Natural killer cell (primary cell): ENCODE results near the gene USP2. TPM values are rescaled to one million over a fixed set of nuclear protein-coding genes. Genes with fewer than 3 reads are reported as not detected.

ENCODE experiments used
- ATAC-seq, 3 donors: fragments of 150-1000 bp in 2 of 3; fragments of 200-7000 bp in 1 of 3; cut with Tn5 transposase; 1 replicate in 1 of 3; 2 replicates in 2 of 3; pipeline ENCODE4 v1.10.0; 2021; ENCODE audit warnings: mild to moderate bottlenecking in 2 of 3, moderate library complexity in 2 of 3
- DNase-seq, 2 donors: peaks; one replicate each; pipeline versions ENCODE4 v3.0.0 to v3.0.0-alpha.2; 2013 to 2021; ENCODE audit warnings: mixed read lengths in 1 of 2
- H3K27ac ChIP-seq: one replicate; pipeline ENCODE4 v1.5.1; 2013; ENCODE audit warnings: mild to moderate bottlenecking, low read length
- H3K27me3 ChIP-seq: one replicate; pipeline ENCODE4 v1.6.1; 2013; ENCODE audit warnings: low read length; ENCODE audit not compliant: control insufficient read depth, insufficient read depth
- H3K36me3 ChIP-seq: one replicate; pipeline ENCODE4 v1.6.1; 2013; ENCODE audit warnings: low read length; ENCODE audit not compliant: control insufficient read depth, insufficient read depth
- H3K4me1 ChIP-seq: one replicate; pipeline ENCODE4 v1.6.1; 2013; ENCODE audit warnings: low read length; ENCODE audit not compliant: control insufficient read depth, insufficient read depth
- H3K4me3 ChIP-seq: one replicate; pipeline ENCODE4 v1.5.1; 2013; ENCODE audit warnings: low read length
- H3K9me3 ChIP-seq: one replicate; pipeline ENCODE4 v1.6.1; 2013; ENCODE audit warnings: low read length; ENCODE audit not compliant: control insufficient read depth, insufficient read depth
- H3K27ac Mint-ChIP-seq, 2 donors: one replicate each; pipeline ENCODE4 v1.8.0; 2022; ENCODE audit warnings: mild to moderate bottlenecking in 2 of 2, mixed read lengths in 2 of 2, moderate library complexity in 1 of 2
- H3K27me3 Mint-ChIP-seq, 2 donors: one replicate each; pipeline ENCODE4 v1.8.0; 2022; ENCODE audit warnings: low read depth in 2 of 2, mixed read lengths in 2 of 2
- H3K36me3 Mint-ChIP-seq: one replicate; pipeline ENCODE4 v1.8.0; 2022; ENCODE audit warnings: mixed read lengths
- H3K4me1 Mint-ChIP-seq, 2 donors: one replicate each; pipeline ENCODE4 v1.8.0; 2022; ENCODE audit warnings: mixed read lengths in 2 of 2
- H3K4me3 Mint-ChIP-seq: one replicate; pipeline ENCODE4 v1.8.0; 2022; ENCODE audit warnings: mild to moderate bottlenecking, moderate library complexity, mixed read lengths
- H3K9me3 Mint-ChIP-seq, 2 donors: one replicate each; pipeline ENCODE4 v1.8.0; 2022; ENCODE audit warnings: mixed read lengths in 2 of 2
- CTCF ChIP-seq: fragments of 200-600 bp; IDR thresholded peaks from one replicate; pipeline ENCODE4 v1.8.0; 2022; ENCODE audit warnings: antibody characterized with exemption
- WGBS: methylation state at CpG from one replicate; pipeline ENCODE4 v1.1.7; 2013; ENCODE audit warnings: missing lambda C conversion rate; ENCODE audit not compliant: insufficient coverage; 5-methylcytosine and 5-hydroxymethylcytosine counted together
- intact Hi-C: fragments of 100-400 bp; cut with micrococcal nuclease; formaldehyde crosslinking; loops from one replicate; pipeline ENCODE4 v1.14.2; 2022
- total RNA-seq, 4 donors: library from RNA; stranded (reverse); fragments of 120-200 nt in 1 of 4; gene quantifications; one replicate each; pipeline versions ENCODE4 v1.2.3 to v1.2.4, GENCODE V29; 2013 to 2022

The USP2 gene
- total RNA-seq, 3 donors from 2014 or later (not counting 1 experiment from before 2014, with no cell fraction given) = 0.50 to 3.9 TPM; not detected in 1

GRCh38 chr11:119424775-119425174, 43.3 kb upstream of the USP2 start:
- H3K27ac ChIP-seq = no peak overlapping the region
- peaks cover 11 to 12% of the 10 kb centered on the region in 2 donors for H3K4me1 Mint-ChIP-seq
- H3K27me3 Mint-ChIP-seq = peaks cover 34 to 57% of the 10 kb centered on the region in 2 donors
- peaks cover 16% of the 10 kb centered on the region for H3K4me1 ChIP-seq
- no peak for TF ChIP-seq CTCF
- no peaks in the 10 kb centered on the region for H3K9me3 Mint-ChIP-seq
- no peak for ATAC-seq
- no peak overlapping the region for H3K4me3 Mint-ChIP-seq
- H3K36me3 ChIP-seq = no peaks in the 10 kb centered on the region
- H3K27me3 ChIP-seq = peaks cover 23% of the 10 kb centered on the region
- no peak overlapping the region for H3K27ac Mint-ChIP-seq
- 90% methylated on average over 2 of the region's 2 CpGs for WGBS
- DNase-seq = no peak
- intact Hi-C loops = no loop called here
- no peaks in the 10 kb centered on the region for H3K9me3 ChIP-seq
- no peak overlapping the region for H3K4me3 ChIP-seq
- H3K36me3 Mint-ChIP-seq = no peaks in the 10 kb centered on the region

- H3K27me3 ChIP-seq = peaks cover 23% of the 10 kb centered on the region
- no peaks in the 10 kb centered on the region for H3K36me3 Mint-ChIP-seq
- H3K4me3 Mint-ChIP-seq = no peak overlapping the region
- no peak overlapping the region for H3K27ac Mint-ChIP-seq
- no peaks in the 10 kb centered on the region for H3K9me3 Mint-ChIP-seq
- no peaks in the 10 kb centered on the region for H3K9me3 ChIP-seq
- no peaks in the 10 kb centered on the region for H3K36me3 ChIP-seq
- no peak for ATAC-seq
- H3K4me1 Mint-ChIP-seq = peaks cover 11 to 12% of the 10 kb centered on the region in 2 donors
- DNase-seq = no peak
- H3K4me3 ChIP-seq = no peak overlapping the region
- H3K27ac ChIP-seq = no peak overlapping the region
- WGBS = 89% methylated on average over 3 of the region's 3 CpGs
- H3K27me3 Mint-ChIP-seq = peaks cover 35 to 57% of the 10 kb centered on the region in 2 donors
- peaks cover 16% of the 10 kb centered on the region for H3K4me1 ChIP-seq
- no peak for TF ChIP-seq CTCF
- intact Hi-C loops = no loop called here
These were observed 42.8 kb upstream of the USP2 start for GRCh38 chr11:119424276-119424675.

GRCh38 chr11:119423509-119424254, 42.2 kb upstream of the USP2 start:
- no peak overlapping the region for H3K27ac ChIP-seq
- H3K9me3 Mint-ChIP-seq = no peaks in the 10 kb centered on the region
- H3K27me3 Mint-ChIP-seq = peaks cover 39 to 57% of the 10 kb centered on the region in 2 donors
- ATAC-seq = no peak
- H3K27me3 ChIP-seq = peaks cover 23% of the 10 kb centered on the region
- H3K9me3 ChIP-seq = no peaks in the 10 kb centered on the region
- no peaks in the 10 kb centered on the region for H3K36me3 ChIP-seq
- intact Hi-C loops = no loop called here
- H3K4me1 Mint-ChIP-seq = peaks cover 11 to 12% of the 10 kb centered on the region in 2 donors
- H3K36me3 Mint-ChIP-seq = no peaks in the 10 kb centered on the region
- H3K27ac Mint-ChIP-seq = no peak overlapping the region
- no peak overlapping the region for H3K4me3 Mint-ChIP-seq
- no peak for TF ChIP-seq CTCF
- no peak overlapping the region for H3K4me3 ChIP-seq
- no peak for DNase-seq
- WGBS = 72% methylated on average over 12 of the region's 14 CpGs
- H3K4me1 ChIP-seq = peaks cover 16% of the 10 kb centered on the region
